HepG2 (cell line): ENCODE measurements around the gene GUK1. TPM values are rescaled to one million over a fixed set of nuclear protein-coding genes. Genes with fewer than 3 reads are reported as not detected.

Experiments used
- AKAP8 ChIP-seq: sonication (generic); formaldehyde crosslinking; IDR thresholded peaks from 2 replicates; pipeline ENCODE4 v1.5.1; 2020; ENCODE audit warnings: mild to moderate bottlenecking, missing genetic modification reagents
- CCDC6 ChIP-seq: sonication (generic); formaldehyde crosslinking; IDR thresholded peaks from 2 replicates; pipeline ENCODE4 v1.8.1; 2022; ENCODE audit warnings: mild to moderate bottlenecking, missing genetic modification reagents, moderate library complexity
- DPF2 ChIP-seq: sonication (generic); formaldehyde crosslinking; IDR thresholded peaks from 2 replicates; pipeline ENCODE4 v1.4.0; 2020; ENCODE audit warnings: mild to moderate bottlenecking, low read depth, missing genetic modification reagents, borderline replicate concordance
- HHEX ChIP-seq: IDR thresholded peaks from 2 replicates; pipeline ENCODE4 v1.6.1; 2016; ENCODE audit warnings: control low read depth
- HIVEP1 ChIP-seq: sonication (generic); formaldehyde crosslinking; IDR thresholded peaks from 2 replicates; pipeline ENCODE4 v1.4.0; 2020; ENCODE audit warnings: mild to moderate bottlenecking, missing genetic modification reagents
- ISX ChIP-seq: sonication (generic); formaldehyde crosslinking; conservative IDR thresholded peaks from 2 replicates; pipeline ENCODE4 v1.5.0; 2020; ENCODE audit warnings: missing genetic modification reagents
- MTA3 ChIP-seq: sonication (generic); formaldehyde crosslinking; IDR thresholded peaks from 2 replicates; pipeline ENCODE4 v1.4.0; 2020; ENCODE audit warnings: missing genetic modification reagents
- NFIB ChIP-seq: sonication (generic); formaldehyde crosslinking; IDR thresholded peaks from 2 replicates; pipeline ENCODE4 v1.9.0; 2021; ENCODE audit warnings: missing genetic modification reagents, mild to moderate bottlenecking, borderline replicate concordance
- PATZ1 ChIP-seq: sonication (generic); formaldehyde crosslinking; IDR thresholded peaks from 2 replicates; pipeline ENCODE4 v1.4.0; 2020; ENCODE audit warnings: missing genetic modification reagents
- SIN3B ChIP-seq: fragments of 150-350 bp; IDR thresholded peaks from 2 replicates; pipeline ENCODE4 v1.6.1; 2014; ENCODE audit warnings: low read length
- SMAD1 ChIP-seq: sonication (generic); formaldehyde crosslinking; IDR thresholded peaks from 2 replicates; pipeline ENCODE4 v1.4.0; 2020; ENCODE audit warnings: missing genetic modification reagents, low read depth, mild to moderate bottlenecking, borderline replicate concordance
- TAF15 ChIP-seq: fragments of 200-400 bp; formaldehyde crosslinking; IDR thresholded peaks from one replicate; pipeline ENCODE4 v1.6.1; 2018; ENCODE audit warnings: mild to moderate bottlenecking, low read depth, low read length; ENCODE audit not compliant: poor library complexity, severe bottlenecking
- ZC3H4 ChIP-seq: sonication (generic); formaldehyde crosslinking; IDR thresholded peaks from 2 replicates; pipeline ENCODE4 v1.4.0; 2020; ENCODE audit warnings: missing genetic modification reagents, borderline replicate concordance
- ZNF136 ChIP-seq: sonication (generic); formaldehyde crosslinking; IDR thresholded peaks from 2 replicates; pipeline ENCODE4 v1.8.1; 2022; ENCODE audit warnings: low read depth, mild to moderate bottlenecking, moderate library complexity, missing genetic modification reagents
- ZNF138 ChIP-seq: sonication (generic); formaldehyde crosslinking; IDR thresholded peaks from 2 replicates; pipeline ENCODE4 v1.5.0; 2020; ENCODE audit warnings: mild to moderate bottlenecking, low read depth, missing genetic modification reagents
- ZNF143 ChIP-seq: sonication (generic); formaldehyde crosslinking; IDR thresholded peaks from 2 replicates; pipeline ENCODE4 v1.4.0; 2020; ENCODE audit warnings: missing genetic modification reagents
- ZNF224 ChIP-seq: sonication (generic); formaldehyde crosslinking; IDR thresholded peaks from 2 replicates; pipeline ENCODE4 v1.5.0; 2020; ENCODE audit warnings: mild to moderate bottlenecking, missing genetic modification reagents
- ZNF235 ChIP-seq: sonication (generic); formaldehyde crosslinking; IDR thresholded peaks from 2 replicates; pipeline ENCODE4 v1.8.1; 2023; ENCODE audit warnings: mild to moderate bottlenecking, missing genetic modification reagents, borderline replicate concordance
- ZNF484 ChIP-seq: sonication (generic); formaldehyde crosslinking; IDR thresholded peaks from 2 replicates; pipeline ENCODE4 v1.5.1; 2020; ENCODE audit warnings: mild to moderate bottlenecking, low read depth, missing genetic modification reagents, borderline replicate concordance
- ZNF761 ChIP-seq: sonication (generic); formaldehyde crosslinking; conservative IDR thresholded peaks from 2 replicates; pipeline ENCODE4 v1.4.0; 2020; ENCODE audit warnings: mild to moderate bottlenecking, missing genetic modification reagents
- ZNF768 ChIP-seq: sonication (generic); formaldehyde crosslinking; IDR thresholded peaks from 2 replicates; pipeline ENCODE4 v1.4.0; 2020; ENCODE audit warnings: missing genetic modification reagents
- polyA plus RNA-seq, 8 experiments: library from polyadenylated mRNA; depleted of rRNA in 3 of 8; stranded (reverse) in 7 of 8; unstranded in 1 of 8; fragments of >200 nt; fragmentation: Illumina TruSeq in 4 of 8; extraction: Trizol in 4 of 8; gene quantifications; 2 replicates each; pipeline versions ENCODE4 v1.2.1 to v1.2.3, GENCODE V29; 2011 to 2016; ENCODE audit warnings: low read depth in 4 of 8, missing spikeins in 1 of 8, mixed read lengths in 1 of 8; ENCODE audit not compliant: insufficient read depth in 1 of 8
- total RNA-seq, 5 experiments: library from RNA; depleted of rRNA; stranded (reverse); fragments of >200 nt; fragmentation: Illumina TruSeq; extraction: Trizol; gene quantifications; 2 replicates each; pipeline ENCODE4 v1.2.3, GENCODE V29; 2016; ENCODE audit warnings: low read depth in 1 of 5
- TF ChIP-seq, protein P1 (sequence below): sonication (generic); formaldehyde crosslinking; IDR thresholded peaks from 2 replicates; pipeline ENCODE4 v1.8.0; 2022; ENCODE audit warnings: missing genetic modification reagents, mild to moderate bottlenecking, inconsistent platforms, borderline replicate concordance
- TF ChIP-seq, protein P2 (sequence below): sonication (generic); formaldehyde crosslinking; conservative IDR thresholded peaks from 2 replicates; pipeline ENCODE4 v1.4.0; 2020; ENCODE audit warnings: mild to moderate bottlenecking, missing genetic modification reagents, moderate library complexity

Gene GUK1
- total and polyA plus RNA-seq, 2 of the 13 experiments (the other 11 are each of a cell fraction or from before 2014, with no cell fraction given): 116 to 154 TPM

- TF ChIP-seq ZNF235 (CRISPR knock-in tag) (no peak), TAF15 (no peak), CCDC6 (CRISPR knock-in tag) (peak; percentile 66; the same call in 1 of the 2 replicates), HHEX (CRISPR knock-in tag) (no peak), ZNF761 (no peak), SMAD1 (CRISPR knock-in tag) (no peak), ZNF138 (CRISPR knock-in tag) (no peak), SIN3B (no peak), ZNF136 (CRISPR knock-in tag) (peak; percentile 58; the same call in 1 of the 2 replicates), DPF2 (CRISPR knock-in tag) (no peak), ZNF224 (CRISPR knock-in tag) (no peak), MTA3 (CRISPR knock-in tag) (no peak), AKAP8 (CRISPR knock-in tag) (peak; percentile 30; the same call in 1 of the 2 replicates), PATZ1 (CRISPR knock-in tag) (peak; percentile 95), ISX (CRISPR knock-in tag) (no peak), HIVEP1 (CRISPR knock-in tag) (no peak), ZNF484 (CRISPR knock-in tag) (no peak), ZNF143 (CRISPR knock-in tag) (no peak), ZC3H4 (CRISPR knock-in tag) (no peak), ZNF768 (CRISPR knock-in tag) (no peak), NFIB (CRISPR knock-in tag) (no peak)
- TF ChIP-seq, protein P1, sequence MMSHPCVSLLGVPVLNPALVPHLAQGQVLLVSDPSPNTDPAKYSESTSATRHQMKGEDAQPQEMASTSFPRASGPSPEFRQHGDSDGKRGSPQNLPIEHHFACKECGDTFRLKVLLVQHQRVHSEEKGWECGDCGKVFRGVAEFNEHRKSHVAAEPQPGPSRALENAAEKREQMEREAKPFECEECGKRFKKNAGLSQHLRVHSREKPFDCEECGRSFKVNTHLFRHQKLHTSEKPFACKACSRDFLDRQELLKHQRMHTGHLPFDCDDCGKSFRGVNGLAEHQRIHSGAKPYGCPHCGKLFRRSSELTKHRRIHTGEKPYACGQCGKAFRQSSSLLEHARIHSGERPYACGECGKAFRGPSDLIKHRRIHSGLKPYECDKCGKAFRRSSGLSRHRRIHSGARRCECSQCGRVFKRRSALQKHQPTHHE (CRISPR knock-in tag): no peak
- TF ChIP-seq, protein P2, sequence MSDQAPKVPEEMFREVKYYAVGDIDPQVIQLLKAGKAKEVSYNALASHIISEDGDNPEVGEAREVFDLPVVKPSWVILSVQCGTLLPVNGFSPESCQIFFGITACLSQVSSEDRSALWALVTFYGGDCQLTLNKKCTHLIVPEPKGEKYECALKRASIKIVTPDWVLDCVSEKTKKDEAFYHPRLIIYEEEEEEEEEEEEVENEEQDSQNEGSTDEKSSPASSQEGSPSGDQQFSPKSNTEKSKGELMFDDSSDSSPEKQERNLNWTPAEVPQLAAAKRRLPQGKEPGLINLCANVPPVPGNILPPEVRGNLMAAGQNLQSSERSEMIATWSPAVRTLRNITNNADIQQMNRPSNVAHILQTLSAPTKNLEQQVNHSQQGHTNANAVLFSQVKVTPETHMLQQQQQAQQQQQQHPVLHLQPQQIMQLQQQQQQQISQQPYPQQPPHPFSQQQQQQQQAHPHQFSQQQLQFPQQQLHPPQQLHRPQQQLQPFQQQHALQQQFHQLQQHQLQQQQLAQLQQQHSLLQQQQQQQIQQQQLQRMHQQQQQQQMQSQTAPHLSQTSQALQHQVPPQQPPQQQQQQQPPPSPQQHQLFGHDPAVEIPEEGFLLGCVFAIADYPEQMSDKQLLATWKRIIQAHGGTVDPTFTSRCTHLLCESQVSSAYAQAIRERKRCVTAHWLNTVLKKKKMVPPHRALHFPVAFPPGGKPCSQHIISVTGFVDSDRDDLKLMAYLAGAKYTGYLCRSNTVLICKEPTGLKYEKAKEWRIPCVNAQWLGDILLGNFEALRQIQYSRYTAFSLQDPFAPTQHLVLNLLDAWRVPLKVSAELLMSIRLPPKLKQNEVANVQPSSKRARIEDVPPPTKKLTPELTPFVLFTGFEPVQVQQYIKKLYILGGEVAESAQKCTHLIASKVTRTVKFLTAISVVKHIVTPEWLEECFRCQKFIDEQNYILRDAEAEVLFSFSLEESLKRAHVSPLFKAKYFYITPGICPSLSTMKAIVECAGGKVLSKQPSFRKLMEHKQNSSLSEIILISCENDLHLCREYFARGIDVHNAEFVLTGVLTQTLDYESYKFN (CRISPR knock-in tag): peak; percentile 39
These were observed 9.5 kb downstream of the GUK1 start, which contains the start of gene GJC2 (continued) for GRCh38 chr1:228149406-228150119.
